Measurements from ENCODE around the gene GAK. TPM values are rescaled to one million over a fixed set of nuclear protein-coding genes. Genes with fewer than 3 reads are reported as not detected.

The GAK gene
- total and polyA plus RNA-seq, 2 of the 4 experiments (the other 2 are of a cell fraction): 45.1 to 133 TPM

DNA sequence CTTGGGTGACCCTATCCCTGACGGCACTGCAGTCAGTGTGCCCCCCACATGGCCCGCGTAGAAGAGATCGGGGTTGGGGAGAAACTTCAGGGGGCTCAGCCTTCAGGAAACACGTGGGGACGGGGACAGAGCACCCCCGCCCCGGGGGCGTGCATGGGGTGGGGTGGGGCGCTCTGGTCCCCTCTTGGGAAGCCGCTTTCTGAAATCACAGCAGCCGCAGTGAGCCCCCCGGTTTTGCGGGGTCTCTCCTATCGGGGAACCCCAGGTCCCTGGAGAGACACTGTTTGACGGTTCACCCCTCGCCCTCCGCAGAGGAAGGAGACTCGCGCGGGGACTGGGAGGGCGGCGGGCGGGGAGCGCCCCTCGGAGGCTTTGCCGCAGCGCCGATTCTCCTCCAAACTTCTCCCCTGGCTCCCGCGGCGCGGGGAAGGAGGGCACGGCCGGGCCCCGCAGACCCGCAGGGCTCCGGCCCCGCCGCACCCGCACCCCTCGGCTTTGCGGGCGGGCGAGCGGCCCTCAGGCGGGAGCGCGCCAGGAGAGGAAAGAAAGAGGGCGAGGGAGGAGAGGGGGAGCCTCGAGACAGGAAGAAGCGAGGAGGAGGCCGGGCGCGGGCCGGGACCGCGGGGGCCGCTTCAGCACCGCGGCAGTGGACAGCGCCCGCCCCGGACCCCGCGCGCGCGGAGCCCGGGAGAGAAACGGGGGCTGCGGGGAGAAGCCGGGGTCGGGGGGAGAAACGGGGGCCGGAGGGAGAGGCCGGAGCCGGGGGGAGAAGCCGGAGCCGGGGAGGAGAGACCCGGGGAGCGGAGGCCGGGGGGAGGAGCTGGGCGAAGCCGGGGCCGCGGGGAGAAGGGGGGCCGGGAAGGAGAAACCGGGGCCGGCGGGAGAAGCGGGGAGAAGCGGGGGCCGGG lies 106.8 kb downstream of the GAK start:
- Histone ChIP-seq H3K18ac (ENCODE audit: low read depth, low read length) (no peak overlapping the region), H2BK20ac (ENCODE audit: low read depth, low read length) (no peak overlapping the region), H3K36me3 (ENCODE audit: control insufficient read depth, insufficient read depth, low read length) (no peaks in the 10 kb centered on the region), H4K5ac (ENCODE audit: low read depth, low read length) (no peak overlapping the region), H4K20me1 (ENCODE audit: insufficient read depth, low read length) (peaks cover 3% of the 10 kb centered on the region; the same call in 1 of the 2 replicates), H2BK120ac (ENCODE audit: low read depth, low read length) (no peak overlapping the region), H3K27me3 (ENCODE audit: control insufficient read depth, insufficient read depth, low read length) (peaks cover 81% of the 10 kb centered on the region), H4K91ac (ENCODE audit: insufficient read depth, low read depth, low read length) (no peak overlapping the region), H3K9me3 (ENCODE audit: control insufficient read depth, insufficient read depth, low read length) (no peaks in the 10 kb centered on the region), H3K14ac (replicated peaks; ENCODE audit: low read depth, low read length) (no peak overlapping the region), H2AK5ac (ENCODE audit: low read depth, low read length) (no peak overlapping the region), H3K9ac (ENCODE audit: low read depth, low read length) (no peak overlapping the region), H3K4me2 (ENCODE audit: low read depth, low read length) (no peak overlapping the region; the same call in 1 of the 2 replicates), H3K9me1 (ENCODE audit: insufficient read depth, low read length) (no peaks in the 10 kb centered on the region), H3K23ac (ENCODE audit: low read depth, low read length) (no peak overlapping the region), H2BK15ac (ENCODE audit: low read depth, low read length) (no peak overlapping the region), H3K4ac (ENCODE audit: low read depth, low read length) (no peak overlapping the region), H4K8ac (ENCODE audit: low read depth in 2 of 2, low read length in 2 of 2) (no peak overlapping the region), H2BK5ac (ENCODE audit: low read depth, low read length, poor library complexity, severe bottlenecking) (no peak overlapping the region), H2AFZ (replicated peaks; ENCODE audit: low read length, poor library complexity) (no peak overlapping the region), H3K27ac (ENCODE audit: insufficient read depth, low read length) (no peak overlapping the region), H2AK9ac (replicated peaks; ENCODE audit: low read depth, low read length, poor library complexity) (no peak overlapping the region), H3K56ac (ENCODE audit: extremely low read depth, insufficient read depth, low read length) (no peak overlapping the region), H3K4me1 (ENCODE audit: control insufficient read depth, insufficient read depth, low read length) (no peaks in the 10 kb centered on the region; the same call in 1 of the 2 replicates), H3K79me1 (ENCODE audit: low read depth in 1 of 2, low read length in 2 of 2) (no peaks in the 10 kb centered on the region), H3K4me3 (ENCODE audit: insufficient read depth, low read depth, low read length) (no peak overlapping the region; the same call in 1 of the 2 replicates)
- no TSS peak for BruUV-seq (replicated peaks)
- dilution Hi-C loops (cut with HindIII; ENCODE audit: low sequenced_read_pairs, unreplicated experiment): no loop called here
- ATAC-seq (ENCODE audit: low read depth): peak; percentile 80
- in situ Hi-C loops (cut with MboI; ENCODE audit: low sequenced_read_pairs): no loop called here
- CTCF ChIA-PET: no interaction called here
- intact Hi-C loops (cut with micrococcal nuclease): no loop called here
- 3% methylated on average over 18 of the region's 94 CpGs; no CpG with 5 or more reads in 1 of the 2 experiments for WGBS, 2 experiments (ENCODE audit: extremely low coverage in 2 of 2, insufficient read length in 1 of 2)
- POLR2A ChIA-PET (ENCODE audit: unreplicated experiment): no interaction called here
- no peak for DNase-seq
- TF ChIP-seq MAZ (IDR thresholded peaks at IDR 0.05; ENCODE audit: borderline replicate concordance, low read depth, low read length) (peak; percentile 68; the same call in 1 of the 2 replicates), MXI1 (IDR thresholded peaks at IDR 0.05; ENCODE audit: borderline replicate concordance, low read depth, low read length) (peak; percentile 68; the same call in 1 of the 2 replicates)
- TF ChIP-seq, protein P1, sequence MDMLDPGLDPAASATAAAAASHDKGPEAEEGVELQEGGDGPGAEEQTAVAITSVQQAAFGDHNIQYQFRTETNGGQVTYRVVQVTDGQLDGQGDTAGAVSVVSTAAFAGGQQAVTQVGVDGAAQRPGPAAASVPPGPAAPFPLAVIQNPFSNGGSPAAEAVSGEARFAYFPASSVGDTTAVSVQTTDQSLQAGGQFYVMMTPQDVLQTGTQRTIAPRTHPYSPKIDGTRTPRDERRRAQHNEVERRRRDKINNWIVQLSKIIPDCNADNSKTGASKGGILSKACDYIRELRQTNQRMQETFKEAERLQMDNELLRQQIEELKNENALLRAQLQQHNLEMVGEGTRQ (IDR thresholded peaks at IDR 0.05; ENCODE audit: low read depth, low read length): no peak

All from IMR-90 (cell line).